ENCODE measurements around the gene PARK7. TPM values are rescaled to one million over a fixed set of nuclear protein-coding genes. Genes with fewer than 3 reads are reported as not detected.

Gene PARK7
- total RNA-seq = 160 and 214 TPM in 2 replicates

GRCh38 chr1:7961216-7962013, at the start of gene PARK7:
TSS of gene PARK7 (plus strand) at chr1:7961711. CDS start at chr1:7962786, 1,075 bp downstream.

GRCh38 chr1:7940745-7941436, 20.6 kb upstream of the PARK7 start, which contains the start of gene TNFRSF9:
TSS of gene TNFRSF9 (minus strand) at chr1:7940839. CDS start at chr1:7939994, 845 bp downstream.

GRCh38 chr1:8026153-8026975, 64.9 kb downstream of the PARK7 start, which contains the start of gene ERRFI1:
TSS of gene ERRFI1 (minus strand) at chr1:8026309. CDS start at chr1:8015619, 10,690 bp downstream.

Small RNAs within 50 kb of the gene (small RNA-seq; reads per million reads assigned to genes)
- not detected for gene RF00019

Other genes starting within 250 kb of the PARK7 start
- gene VAMP3, start 190.4 kb upstream of the PARK7 start, total RNA-seq = 78.6 and 84.3 TPM in 2 replicates
- gene PER3, start 177.4 kb upstream of the PARK7 start, total RNA-seq = 1.5 and 3.5 TPM in 2 replicates
- under 0.01 TPM in 1 of 2 replicates, not detected in the other for gene UTS2, start 108.6 kb upstream of the PARK7 start, total RNA-seq
- under 0.01 TPM in 1 of 2 replicates, not detected in the other for gene TNFRSF9, start 20.9 kb upstream of the PARK7 start, total RNA-seq
- gene ERRFI1, start 64.6 kb downstream of the PARK7 start, total RNA-seq = 42.6 and 68.0 TPM in 2 replicates

Measured in subcutaneous preadipocyte (primary cell).